PFSK-1 (cell line): ENCODE results near the gene TRMT61A.

Experiments
- FOXP2 ChIP-seq: optimal IDR thresholded peaks from 2 replicates; pipeline ENCODE3; 2011; ENCODE audit warnings: borderline replicate concordance, control low read depth, inconsistent platforms; ENCODE audit not compliant: insufficient read depth; ENCODE audit errors: extremely low read length, extremely low read depth
- POLR2AphosphoS5 ChIP-seq: IDR thresholded peaks from 2 replicates; pipeline ENCODE4 v1.6.1; 2012; ENCODE audit warnings: low read depth, mild to moderate bottlenecking, control low read depth, low read length, moderate library complexity
- REST ChIP-seq, 2 experiments: IDR thresholded peaks; 2 replicates each; pipeline versions ENCODE4 v1.6.1 to v1.8.0; 2011 to 2012; ENCODE audit warnings: low read depth in 2 of 2, low read length in 2 of 2, control low read depth in 1 of 2, inconsistent platforms in 1 of 2, mild to moderate bottlenecking in 1 of 2, moderate library complexity in 1 of 2; ENCODE audit not compliant: insufficient read depth in 1 of 2
- TAF1 ChIP-seq: IDR thresholded peaks from 2 replicates; pipeline ENCODE4 v1.6.1; 2012; ENCODE audit warnings: low read length, control low read depth, borderline replicate concordance; ENCODE audit not compliant: insufficient read depth

DNA sequence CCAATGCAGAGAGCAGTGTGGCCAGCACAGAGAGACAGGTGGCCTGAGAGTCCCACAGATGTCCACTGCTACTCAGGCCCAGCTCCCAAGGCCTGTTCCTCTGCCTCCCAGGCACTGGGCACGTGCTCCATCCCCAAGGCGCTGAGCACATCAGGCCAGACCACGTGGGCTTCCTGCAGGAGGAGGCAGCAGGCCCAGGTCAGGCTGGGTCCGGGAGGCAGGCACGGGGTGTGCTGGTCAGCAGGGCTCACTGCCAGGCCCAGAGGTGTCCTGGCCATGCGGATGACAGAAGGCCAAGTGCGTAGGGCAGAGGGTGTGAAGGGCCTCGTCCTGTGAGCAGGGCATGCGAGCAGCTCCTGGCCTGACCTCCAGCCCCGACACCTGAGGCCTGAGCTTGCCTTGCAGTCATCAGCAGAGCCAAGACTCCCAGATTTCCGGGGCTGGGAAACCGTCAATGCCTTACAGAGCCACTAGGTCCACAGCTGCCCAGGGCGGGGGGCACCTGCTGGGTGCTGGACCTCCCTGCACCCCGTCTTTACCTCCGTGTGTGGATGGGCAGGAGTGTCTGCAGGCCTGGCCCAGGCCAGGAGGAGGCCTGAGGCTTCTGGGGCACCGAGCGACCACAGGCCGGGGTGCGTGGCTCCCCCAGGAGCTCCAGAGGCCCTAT, 14.9 kb downstream of the TRMT61A start:
- no peak for TF ChIP-seq TAF1
- no peak for TF ChIP-seq POLR2AphosphoS5
- no peak for TF ChIP-seq REST (IDR thresholded peaks at IDR 0.05; ENCODE audit: insufficient read depth in 1 of 2, low read depth in 2 of 2, low read length in 2 of 2)
- TF ChIP-seq FOXP2 = no peak
